HG02798 (cell line): Measurements from ENCODE around the gene CD2AP.
A peak's percentile ranks its signal among the peaks of the same experiment; 100 is the strongest.
"Not testable (repeated sequence)": the region's sequence is repeated elsewhere in the genome, so short reads cannot be mapped to it uniquely, and the experiment has no call there.

Experiments
- ATAC-seq: cut with Tn5 transposase; IDR thresholded peaks from one replicate; pipeline ENCODE4 v1.9.1; 2021; ENCODE audit warnings: mild to moderate bottlenecking; ENCODE audit not compliant: unreplicated experiment, poor library complexity

Gene CD2AP

GRCh38 chr6:47551670-47552069 lies 74.1 kb downstream of the CD2AP start:
- ATAC-seq: no peak

- ATAC-seq: no peak
These were observed 74.7 kb downstream of the CD2AP start for GRCh38 chr6:47552319-47552718.

GRCh38 chr6:47553243-47553642 lies 75.7 kb downstream of the CD2AP start:
- ATAC-seq: not testable (repeated sequence)

DNA sequence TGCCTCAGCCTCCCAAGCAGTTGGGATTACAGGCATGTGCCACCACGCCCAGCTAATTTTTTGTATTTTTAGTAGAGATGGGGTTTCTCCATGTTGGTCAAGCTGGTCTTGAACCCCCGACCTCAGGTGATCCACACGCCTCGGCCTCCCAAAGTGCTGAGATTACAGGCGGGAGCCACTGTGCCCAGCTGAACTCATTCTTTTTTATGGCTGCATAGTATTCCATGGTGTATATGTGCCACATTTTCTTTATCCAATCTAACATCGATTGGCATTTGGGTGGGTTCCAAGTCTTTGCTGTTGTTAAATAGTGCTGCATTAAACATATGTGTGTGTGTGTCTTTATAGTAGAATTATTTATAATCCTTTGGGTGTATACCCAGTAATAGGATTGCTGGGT lies 78.9 kb downstream of the CD2AP start:
- not testable (repeated sequence) for ATAC-seq

GRCh38 chr6:47563162-47563561 lies 85.6 kb downstream of the CD2AP start:
- no peak for ATAC-seq

GRCh38 chr6:47566602-47567001 lies 89.0 kb downstream of the CD2AP start:
- not testable (repeated sequence) for ATAC-seq

- no peak for ATAC-seq
These were observed 90.0 kb downstream of the CD2AP start for GRCh38 chr6:47567586-47567985.

DNA sequence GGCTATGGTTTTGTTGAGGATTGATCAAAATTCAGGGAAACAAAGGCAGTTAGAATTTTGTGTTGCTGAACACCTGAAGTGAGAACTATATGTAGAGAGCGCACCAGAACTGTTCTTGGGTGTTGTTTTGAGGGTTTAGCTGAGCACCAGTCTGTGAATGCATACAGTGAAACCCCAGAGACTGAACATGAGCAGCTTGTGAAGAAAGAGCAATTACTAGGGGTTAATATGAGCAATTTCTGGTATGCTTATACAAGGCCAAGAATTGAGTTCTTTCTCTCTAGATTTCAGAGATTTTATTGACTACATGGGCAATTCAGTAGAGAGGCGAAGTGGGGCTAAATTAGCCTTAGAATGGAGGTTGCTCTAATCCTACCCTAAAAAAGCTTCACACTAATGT lies 93.9 kb downstream of the CD2AP start:
- no peak for ATAC-seq

- no peak for ATAC-seq
These were observed 95.5 kb downstream of the CD2AP start for GRCh38 chr6:47573109-47573508.

- ATAC-seq: no peak
These were observed 97.2 kb downstream of the CD2AP start for GRCh38 chr6:47574789-47575188.

- no peak for ATAC-seq
These were observed 101.5 kb downstream of the CD2AP start for GRCh38 chr6:47579040-47579439.

- ATAC-seq: peak; percentile 54
These were observed 104.0 kb downstream of the CD2AP start for GRCh38 chr6:47581591-47581990.

- no peak for ATAC-seq
These were observed 109.9 kb downstream of the CD2AP start for GRCh38 chr6:47587493-47587892.

GRCh38 chr6:47592131-47592840 lies 114.7 kb downstream of the CD2AP start:
- no peak for ATAC-seq

DNA sequence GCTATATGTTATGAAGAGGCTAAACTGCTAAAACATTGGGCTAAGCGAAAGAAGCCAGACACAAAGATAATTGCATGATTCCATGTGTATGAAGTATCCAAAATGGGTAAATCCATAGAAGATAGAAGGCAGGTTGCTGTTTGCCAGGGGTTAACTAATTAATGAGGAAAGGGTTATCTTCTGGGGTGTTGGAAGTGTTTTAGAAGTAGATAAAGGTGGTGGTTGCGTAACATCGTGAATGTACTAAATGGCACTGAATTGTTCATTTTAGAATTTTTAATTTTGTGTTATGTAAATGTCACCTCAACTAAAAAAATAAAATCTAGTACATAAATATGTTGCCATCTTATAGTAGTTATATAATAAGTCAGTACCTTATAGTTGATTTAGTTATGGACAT lies 116.4 kb downstream of the CD2AP start:
- ATAC-seq: no peak

DNA sequence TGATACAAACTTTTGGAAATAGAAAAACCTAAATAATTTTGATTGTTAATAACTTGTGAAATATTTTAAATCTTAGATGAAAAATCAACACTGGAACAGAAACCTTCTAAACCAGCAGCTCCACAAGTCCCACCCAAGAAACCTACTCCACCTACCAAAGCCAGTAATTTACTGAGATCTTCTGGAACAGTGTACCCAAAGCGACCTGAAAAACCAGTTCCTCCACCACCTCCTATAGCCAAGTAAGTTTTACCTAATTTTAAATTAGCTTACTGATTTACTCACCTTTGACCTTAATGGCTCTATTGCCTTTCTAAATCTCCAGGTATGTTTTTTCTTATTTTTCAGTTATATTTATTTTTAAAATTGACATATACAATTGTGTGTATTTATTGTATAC lies 118.2 kb downstream of the CD2AP start:
- no peak for ATAC-seq

DNA sequence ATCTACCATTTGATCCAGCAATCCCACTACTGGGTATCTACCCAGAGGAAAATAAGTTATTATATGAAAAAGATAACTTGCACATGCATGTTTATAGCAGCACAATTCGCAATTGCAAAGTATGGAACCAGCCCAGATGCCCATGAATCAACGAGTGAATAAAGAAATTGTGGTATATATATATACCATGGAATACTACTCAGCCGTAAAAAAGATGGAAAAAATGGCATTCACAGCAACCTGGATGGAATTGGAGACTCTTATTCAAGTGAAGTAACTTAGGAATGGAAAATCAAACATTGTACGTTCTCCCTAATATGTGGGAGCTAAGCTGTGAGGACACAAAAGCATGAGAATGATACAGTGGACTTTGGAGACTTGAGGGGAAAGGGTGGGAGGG lies 120.8 kb downstream of the CD2AP start:
- ATAC-seq: no peak

GRCh38 chr6:47599512-47599911 lies 121.9 kb downstream of the CD2AP start:
- ATAC-seq: no peak

GRCh38 chr6:47603227-47603626 lies 125.6 kb downstream of the CD2AP start:
- ATAC-seq: no peak

GRCh38 chr6:47603995-47604394 lies 126.4 kb downstream of the CD2AP start:
- ATAC-seq: no peak

DNA sequence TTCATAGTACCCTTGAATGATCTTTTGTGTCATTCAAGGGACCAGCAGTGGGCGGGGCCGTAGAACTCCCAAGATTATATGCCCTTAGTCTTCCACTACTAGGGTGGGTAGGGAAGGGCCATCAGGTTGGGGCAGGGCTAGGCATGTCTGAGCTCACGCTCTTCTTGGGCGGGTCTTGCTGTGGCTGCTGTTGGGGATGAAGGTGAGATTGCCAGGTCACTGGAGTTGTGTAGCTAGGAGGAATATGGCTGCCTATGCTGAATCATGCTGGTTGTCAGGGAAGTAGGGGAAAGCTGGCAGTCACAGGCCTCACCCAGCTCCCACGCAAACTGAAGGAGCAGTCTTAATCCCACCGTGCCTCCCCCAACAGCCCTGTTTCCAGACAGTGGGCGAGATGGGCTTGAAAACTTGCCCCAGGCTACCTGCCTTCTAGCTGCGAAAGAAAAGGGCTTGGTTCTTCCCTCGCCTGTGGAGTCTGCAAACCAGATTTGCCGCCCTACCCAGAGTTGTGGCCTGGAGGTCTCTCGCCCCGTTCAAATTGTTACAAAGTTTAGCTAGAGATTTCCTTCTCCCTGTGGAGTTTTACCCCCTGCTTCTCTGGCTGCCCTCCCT lies 144.4 kb downstream of the CD2AP start:
- ATAC-seq: no peak

GRCh38 chr6:47626782-47627181 lies 149.2 kb downstream of the CD2AP start:
- no peak for ATAC-seq
